ENCODE data around the gene EXOSC6.
"Not testable (repeated sequence)": the region's sequence is repeated elsewhere in the genome, so short reads cannot be mapped to it uniquely, and the experiment has no call there.

Gene EXOSC6

DNA sequence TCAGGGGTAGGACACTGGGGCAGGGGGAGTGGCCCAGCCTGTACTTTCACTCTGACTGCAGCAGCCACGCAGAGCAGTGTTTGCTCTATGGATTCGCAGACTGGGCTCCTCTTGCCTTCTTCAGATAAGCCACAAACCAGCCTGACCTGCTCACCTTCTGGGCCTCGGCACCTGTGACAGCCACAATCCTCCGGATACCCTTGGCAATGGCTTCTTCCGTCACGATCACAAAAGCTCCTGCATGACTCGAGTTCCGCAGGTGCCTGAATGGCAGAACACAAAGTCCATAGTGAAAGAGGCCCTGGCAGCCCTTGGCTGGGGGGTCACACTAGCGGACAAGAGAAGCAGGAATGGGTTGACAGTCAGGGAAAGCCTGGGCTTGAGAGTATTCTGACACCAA is 3.8 kb upstream of the EXOSC6 start:
- no peak overlapping the region for H3K4me3 ChIP-seq (ENCODE audit: low read depth, low read length)

DNA sequence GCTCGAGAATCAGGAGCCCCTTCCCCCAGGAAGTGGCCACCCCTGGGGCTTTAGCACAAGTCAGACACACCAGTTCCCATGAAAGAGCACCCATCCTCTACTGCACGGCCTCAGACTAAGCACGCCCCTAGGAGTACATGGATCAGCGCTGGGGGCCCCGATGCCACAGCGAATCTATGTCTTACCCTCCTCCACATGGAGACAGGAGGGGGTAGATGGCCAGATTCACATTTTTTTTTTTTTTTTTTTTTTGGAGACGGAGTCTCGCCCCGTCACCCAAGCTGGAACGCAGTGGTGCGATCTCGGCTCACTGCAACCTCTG is 3.2 kb upstream of the EXOSC6 start:
- H3K4me3 ChIP-seq (ENCODE audit: low read depth, low read length): no peak overlapping the region

DNA sequence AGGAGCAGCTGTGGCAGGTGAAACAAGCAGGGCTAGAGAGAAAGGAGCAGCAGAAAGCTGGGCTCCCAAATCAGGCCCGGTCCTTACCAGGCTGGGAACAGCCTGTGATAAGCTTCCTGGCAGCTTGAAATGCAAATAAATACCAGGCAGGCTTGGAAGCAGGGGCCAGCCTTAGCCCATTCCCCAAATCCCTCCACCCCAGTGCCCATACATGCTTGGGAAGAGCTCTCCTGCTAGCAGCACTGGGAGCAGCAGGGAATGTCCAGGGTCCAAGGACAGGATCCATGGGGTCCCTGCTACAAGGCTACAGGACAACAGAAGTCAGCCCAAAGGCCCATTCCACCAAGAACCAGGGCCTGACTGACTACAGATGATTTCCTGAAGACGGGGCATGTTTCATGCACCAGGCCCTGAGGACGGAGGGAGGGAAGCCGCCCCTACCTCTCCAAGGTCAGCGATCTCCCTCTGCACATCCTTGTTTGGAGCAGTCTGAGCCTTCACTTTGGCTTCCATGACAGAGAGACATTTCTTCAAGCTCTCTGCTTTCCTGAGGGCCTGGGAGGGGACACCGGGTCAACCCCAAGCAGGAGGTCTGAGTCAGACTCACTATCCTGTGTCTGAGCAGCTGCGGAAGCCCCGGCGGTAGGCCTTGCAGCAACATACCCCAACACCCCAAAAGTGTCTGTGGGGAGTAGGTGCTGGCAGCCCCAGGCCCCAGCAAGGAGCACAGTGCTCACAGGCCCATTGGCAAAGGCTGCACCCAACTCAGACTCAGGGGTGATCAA is 2.6 kb upstream of the EXOSC6 start:
- no peak overlapping the region for H3K4me3 ChIP-seq (ENCODE audit: low read depth, low read length)

DNA sequence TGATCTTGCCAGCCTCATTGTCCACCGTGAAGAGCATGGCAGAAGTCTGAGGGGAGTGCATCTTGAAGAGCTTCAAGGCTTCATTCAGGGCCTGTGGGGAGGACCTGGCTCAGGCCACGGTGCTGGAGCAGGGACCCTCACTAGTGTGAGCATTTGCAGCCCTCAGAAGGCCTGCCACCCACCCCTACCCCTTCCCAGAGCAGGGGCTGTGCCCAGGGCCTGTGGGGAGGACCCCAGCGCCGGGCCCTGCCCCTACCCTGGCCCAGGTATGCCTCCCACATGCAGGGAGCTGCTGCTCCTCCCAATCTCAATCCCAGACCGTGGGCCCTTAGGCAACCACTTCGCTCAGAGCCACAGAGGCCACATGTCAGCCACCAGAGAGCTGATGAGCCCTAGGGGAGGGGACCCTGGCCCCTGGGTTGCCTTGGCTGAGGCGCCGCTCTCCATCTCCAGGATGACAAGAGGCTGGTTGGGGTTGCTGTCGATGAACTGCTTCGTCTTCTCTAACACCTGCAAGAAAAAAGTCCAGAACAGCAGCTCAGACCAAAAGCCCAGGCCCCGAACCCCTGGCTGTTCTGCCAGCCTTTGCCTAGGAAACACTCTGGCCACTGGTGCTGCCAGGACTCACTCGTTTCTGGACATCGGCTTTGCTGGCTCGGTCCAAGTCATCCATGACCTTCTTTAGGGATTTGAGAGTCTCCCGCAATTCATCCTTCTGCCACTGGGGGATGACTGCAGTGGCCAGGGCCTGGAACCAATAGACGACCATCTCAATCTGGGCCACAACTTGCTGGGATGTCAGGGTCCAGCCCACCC is 1.8 kb upstream of the EXOSC6 start:
- H3K4me3 ChIP-seq (ENCODE audit: low read depth, low read length): no peak overlapping the region

DNA sequence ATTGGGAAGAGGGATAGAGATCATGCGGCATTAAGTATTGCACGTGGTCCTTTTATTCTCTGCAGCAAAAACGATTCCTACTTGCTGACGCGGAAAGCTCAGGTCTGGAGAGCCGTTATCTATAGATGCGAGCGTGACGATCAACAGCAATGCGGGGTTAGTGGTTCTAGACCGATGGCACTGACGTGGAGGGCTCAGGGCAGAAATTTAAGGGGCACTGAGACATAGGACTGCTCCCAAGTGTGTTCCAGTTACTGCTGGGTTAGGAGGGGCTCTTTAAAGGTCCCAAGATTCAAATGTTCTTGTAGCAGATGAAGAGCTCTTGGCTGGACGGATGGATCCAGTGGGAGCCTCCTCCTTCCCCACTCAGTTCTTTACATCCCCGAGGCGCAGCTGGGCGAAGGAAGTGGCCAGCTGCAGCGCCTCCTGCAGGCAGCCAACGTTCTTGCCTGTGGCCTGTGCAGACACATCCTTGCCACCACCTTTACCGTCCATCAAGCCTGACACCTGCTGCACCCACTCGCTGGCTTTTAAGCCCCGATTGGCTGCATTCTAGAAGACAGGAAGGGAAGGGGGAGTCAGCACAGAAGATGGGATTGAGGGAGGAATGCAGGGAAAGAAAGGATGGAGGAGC is 732 bp upstream of the EXOSC6 start:
- no peak overlapping the region for H3K4me3 ChIP-seq (ENCODE audit: low read depth, low read length)

DNA sequence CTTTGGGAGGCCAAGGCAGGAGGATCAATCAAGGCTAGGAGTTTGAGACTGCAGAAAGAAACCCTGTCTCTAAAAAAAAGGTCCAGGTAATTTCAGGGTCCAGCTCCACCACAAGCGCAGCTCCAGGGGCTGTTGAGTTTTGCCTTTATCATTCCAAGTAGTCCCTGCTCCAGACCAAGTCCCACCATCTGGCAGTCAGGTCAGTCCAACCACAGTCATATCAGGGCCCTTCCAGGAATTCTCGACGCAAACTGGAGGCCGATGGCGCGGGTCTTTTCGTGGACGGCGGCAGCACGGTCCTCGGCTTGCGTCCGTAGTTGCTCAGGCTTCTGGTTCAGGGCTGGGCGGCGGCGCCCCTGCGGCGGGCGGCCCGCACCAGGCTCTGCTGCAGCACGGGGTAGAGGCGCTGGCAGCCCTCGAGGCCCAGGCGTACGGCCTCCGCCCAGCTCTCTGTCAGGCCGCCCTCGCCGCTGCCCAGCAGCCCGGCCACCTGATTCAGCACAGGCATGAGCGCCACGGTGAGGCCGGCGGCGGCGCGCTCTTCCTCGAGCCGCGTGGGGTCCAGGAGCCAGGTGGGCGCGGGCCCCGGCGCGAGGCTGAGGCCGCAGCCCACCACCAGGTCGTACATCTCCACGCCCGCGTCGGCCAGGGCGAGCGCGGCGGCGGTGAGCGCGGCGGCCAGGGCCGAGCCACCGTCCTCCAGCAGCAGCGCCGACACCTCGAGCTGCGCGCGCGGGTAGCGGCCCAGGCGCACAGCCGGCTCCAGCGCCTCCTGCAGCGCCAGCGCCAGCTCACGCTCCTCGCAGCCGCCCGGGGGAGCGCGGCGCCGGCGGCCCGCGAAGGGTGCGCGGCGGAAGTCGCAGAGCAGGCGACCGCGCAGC is 752 bp downstream of the EXOSC6 start:
- H3K4me3 ChIP-seq (ENCODE audit: low read depth, low read length): peak overlapping the region; percentile 62

DNA sequence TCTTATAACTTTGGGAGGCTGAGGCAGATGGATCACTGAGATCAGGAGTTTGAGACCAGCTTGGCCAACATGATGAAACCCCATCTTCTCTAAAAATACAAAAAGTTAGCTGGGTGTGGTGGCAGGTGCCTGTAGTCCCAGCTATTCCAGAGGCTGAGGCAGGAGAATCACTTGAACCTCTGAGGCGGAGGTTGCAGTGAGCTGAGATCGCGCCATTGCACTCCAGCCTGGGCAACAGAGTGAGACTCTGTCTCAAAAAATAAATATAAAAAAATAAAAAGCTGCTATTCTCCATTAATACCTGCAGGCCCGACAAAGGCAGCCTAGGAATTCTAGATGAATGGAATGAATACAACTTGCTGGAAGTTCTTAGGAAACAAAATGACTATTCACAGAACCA is 2.0 kb downstream of the EXOSC6 start:
- H3K4me3 ChIP-seq (ENCODE audit: low read depth, low read length): not testable (repeated sequence)

DNA sequence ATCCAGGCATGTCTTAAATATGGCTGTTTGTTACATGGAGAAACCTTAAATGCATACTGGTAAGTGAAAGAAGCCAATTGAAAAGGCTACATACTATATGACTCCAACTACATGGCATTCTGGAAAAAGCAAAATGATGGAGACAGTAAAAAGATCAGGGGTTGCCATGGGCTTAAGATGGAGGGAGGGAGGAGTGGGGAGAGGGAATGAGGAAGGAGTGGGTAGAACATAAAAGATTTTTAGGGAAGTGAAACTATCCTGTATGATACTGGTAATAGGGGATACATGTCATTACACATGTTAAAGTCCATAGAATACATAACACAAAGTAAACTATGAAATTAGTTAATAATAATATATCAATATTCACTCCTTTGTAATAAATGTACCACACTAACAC is 13.0 kb downstream of the EXOSC6 start:
- H3K4me3 ChIP-seq (ENCODE audit: low read depth, low read length): not testable (repeated sequence)

DNA sequence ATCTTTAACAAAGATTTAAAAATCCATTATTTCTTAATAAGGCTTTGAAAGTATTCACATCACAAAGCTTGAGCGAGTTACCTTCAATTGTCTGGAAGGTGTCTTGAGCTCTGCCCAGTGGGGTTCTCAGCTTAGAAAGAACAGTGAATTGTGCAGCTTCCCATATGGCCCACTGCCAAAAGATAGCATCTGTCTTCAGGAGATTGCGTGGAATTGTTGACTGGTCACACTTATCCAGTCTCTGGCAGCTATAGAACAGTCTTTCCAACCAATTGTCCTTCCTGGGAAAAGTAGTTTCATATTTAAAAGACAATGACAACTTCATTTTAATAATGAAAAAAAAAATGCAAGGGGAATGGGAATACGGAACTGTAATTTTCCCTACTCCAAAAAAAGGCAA is 19.9 kb downstream of the EXOSC6 start:
- not testable (repeated sequence) for H3K4me3 ChIP-seq (ENCODE audit: low read depth, low read length)

DNA sequence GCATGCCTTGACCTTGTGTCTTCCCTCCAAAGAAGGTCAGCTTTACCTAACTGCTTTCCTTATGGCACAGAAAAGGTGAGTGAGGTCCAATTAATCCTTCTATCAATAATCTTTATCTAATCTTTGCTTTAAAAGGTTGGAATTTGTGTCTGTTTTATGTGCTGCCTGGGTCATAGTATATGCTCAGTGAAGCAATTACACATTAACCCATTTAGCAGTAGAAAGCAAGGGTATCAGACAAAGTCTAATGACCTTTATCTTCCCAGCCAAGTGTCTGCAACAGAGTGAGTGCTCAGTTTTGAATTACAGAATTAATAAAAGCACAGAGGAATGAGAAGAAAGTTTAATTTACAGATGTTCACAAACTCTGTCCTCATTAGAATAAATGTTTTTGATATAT is 25.7 kb downstream of the EXOSC6 start:
- not testable (repeated sequence) for H3K4me3 ChIP-seq (ENCODE audit: low read depth, low read length)

DNA sequence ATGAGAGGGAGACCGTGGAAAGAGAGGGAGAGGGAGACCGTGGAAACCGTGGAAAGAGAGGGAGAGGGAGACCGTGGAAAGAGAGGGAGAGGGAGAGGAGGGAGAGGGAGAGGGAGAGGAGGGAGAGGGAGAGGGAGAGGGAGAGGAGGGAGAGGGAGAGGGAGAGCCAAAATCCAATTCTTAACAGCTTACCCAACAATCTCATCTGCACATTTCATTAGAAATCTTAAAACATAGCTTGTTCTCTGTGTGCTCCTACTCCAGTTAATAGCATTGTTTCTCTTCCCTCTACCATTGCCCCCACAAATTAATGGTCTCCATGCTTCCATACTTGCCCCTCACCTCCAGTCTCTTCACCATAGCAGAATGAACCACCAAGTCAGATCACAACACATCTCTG is 26.3 kb downstream of the EXOSC6 start:
- not testable (repeated sequence) for H3K4me3 ChIP-seq (ENCODE audit: low read depth, low read length)

DNA sequence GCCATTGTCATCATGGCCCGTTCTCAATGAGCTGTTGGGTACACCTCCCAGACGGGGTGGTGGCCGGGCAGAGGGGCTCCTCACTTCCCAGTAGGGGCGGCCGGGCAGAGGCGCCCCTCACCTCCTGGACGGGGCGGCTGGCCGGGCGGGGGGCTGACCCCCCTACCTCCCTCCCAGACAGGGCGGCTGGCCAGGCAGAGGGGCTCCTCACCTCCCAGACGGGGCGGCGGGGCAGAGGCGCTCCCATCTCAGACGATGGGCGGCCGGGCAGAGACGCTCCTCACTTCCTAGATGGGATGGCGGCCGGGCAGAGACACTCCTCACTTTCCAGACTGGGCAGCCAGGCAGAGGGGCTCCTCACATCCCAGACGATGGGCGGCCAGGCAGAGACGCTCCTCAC is 27.1 kb downstream of the EXOSC6 start:
- not testable (repeated sequence) for H3K4me3 ChIP-seq (ENCODE audit: low read depth, low read length)

DNA sequence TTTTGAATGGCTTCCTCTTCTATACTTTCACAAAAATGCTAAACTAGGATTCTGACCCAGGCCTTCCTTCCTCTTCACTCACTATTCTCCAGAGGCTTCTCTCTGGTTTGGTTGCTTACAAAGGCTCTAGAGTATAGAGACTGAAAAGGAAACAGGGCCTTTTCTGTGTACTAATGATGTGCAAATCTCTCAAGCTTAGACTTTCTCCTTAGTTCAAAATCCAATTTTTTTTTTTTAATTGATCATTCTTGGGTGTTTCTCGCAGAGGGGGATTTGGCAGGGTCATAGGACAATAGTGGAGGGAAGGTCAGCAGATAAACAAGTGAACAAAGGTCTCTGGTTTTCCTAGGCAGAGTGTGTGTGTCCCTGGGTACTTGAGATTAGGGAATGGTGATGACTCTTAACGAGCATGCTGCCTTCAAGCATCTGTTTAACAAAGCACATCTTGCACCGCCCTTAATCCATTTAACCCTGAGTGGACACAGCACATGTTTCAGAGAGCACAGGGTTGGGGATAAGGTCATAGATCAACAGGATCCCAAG is 27.7 kb downstream of the EXOSC6 start:
- H3K4me3 ChIP-seq (ENCODE audit: low read depth, low read length): not testable (repeated sequence)

DNA sequence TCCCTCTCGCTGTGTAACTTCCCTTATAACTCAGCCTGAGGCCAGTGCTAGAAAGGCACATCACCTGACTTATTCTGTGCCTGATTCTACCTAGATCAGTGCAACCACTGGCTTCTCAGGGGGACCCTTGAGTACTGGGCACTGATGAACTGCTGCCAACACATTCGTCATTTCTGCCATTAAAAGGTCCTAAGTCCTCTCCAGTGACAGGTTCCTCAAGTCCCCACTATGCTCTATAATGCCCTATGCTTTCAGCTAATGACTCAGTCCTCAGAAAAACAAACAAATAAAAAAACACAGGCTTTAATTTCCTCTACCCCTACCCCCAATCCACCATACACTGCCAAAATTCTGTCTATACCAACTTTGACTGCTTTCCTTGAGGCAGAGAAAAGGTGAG is 28.5 kb downstream of the EXOSC6 start:
- not testable (repeated sequence) for H3K4me3 ChIP-seq (ENCODE audit: low read depth, low read length)

DNA sequence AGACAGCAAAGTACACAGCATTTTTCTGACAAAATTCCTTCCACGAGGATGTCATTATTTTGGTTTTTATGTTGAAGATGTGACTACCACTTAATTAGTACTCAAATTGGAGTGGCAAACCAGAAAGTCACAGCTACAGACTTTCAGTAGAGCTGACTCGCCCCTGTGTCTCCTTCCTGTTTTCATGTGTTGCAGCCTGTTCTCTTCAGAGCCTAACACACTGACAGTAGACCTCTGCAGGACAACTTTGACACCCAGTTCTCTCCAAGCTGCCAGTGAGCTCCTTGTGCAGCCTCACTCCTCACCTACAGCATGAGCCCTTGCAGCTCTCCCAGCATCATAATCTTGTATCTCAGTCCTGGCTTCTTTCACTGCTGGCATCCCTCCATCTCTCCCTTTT is 29.2 kb downstream of the EXOSC6 start:
- not testable (repeated sequence) for H3K4me3 ChIP-seq (ENCODE audit: low read depth, low read length)

DNA sequence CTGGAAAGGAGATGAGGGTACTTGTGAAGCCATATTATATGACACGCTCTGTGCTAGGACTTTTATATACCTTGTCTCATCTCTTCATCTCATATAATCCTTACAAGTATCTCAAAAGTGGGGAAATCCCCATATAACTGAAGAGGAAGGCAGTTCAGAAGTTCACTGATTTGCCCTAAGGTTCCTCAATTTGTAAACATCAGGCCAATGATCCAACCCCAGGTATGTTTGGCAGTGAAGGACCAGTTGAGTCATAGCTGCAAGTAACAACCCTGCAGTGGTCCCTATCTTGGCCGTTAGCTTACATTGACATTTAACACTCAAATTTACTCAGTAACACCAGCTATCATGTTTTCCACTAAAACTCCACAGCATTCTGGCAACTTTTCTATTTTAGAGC is 33.2 kb downstream of the EXOSC6 start:
- H3K4me3 ChIP-seq (ENCODE audit: low read depth, low read length): not testable (repeated sequence)

DNA sequence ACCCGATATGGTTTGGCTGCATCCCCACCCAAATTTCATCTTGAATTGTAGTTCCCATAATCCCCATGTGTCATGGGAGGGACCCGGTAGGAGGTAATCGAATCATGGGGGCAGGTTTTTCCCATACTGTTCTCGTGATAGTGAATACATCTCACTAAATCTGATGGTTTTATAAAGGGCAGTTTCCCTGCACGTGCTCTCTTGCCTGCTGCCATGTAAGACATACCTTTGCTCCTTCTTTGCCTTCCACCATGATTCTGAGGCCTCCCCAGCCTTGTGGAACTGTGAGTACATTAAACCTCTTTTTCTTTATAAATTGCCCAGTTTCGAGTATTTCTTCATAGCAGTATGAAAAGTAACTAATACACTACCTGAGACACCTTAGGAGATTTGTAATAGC is 45.4 kb downstream of the EXOSC6 start:
- H3K4me3 ChIP-seq (ENCODE audit: low read depth, low read length): not testable (repeated sequence)

DNA sequence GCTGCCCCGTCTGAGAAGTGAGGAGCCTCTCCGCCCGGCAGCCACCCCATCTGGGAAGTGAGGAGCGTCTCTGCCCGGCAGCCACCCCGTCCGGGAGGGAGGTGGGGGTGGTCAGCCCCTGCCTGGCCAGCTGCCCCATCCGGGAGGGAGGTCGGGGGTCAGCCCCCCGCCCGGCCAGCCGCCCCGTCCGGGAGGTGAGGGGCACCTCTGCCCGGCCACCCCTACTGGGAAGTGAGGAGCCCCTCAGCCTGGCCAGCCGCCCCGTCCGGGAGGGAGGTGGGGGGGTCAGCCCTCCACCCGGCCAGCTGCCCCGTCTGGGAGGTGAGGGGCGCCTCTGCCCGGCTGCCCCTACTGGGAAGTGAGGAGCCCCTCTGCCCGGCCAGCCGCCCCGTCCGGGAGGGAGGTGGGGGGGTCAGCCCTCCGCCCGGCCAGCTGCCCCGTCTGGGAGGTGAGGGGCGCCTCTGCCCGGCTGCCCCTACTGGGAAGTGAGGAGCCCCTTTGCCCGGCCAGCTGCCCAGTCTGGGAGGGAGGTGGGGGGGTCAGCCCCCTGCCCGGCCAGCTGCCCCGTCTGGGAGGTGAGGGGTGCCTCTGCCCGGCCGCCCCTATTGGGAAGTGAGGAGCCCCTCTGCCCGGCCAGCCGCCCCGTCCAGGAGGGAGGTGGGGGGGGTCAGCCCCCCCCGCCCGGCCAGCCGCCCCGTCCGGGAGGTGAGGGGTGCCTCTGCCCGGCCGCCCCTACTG is 46.9 kb downstream of the EXOSC6 start:
- not testable (repeated sequence) for H3K4me3 ChIP-seq (ENCODE audit: low read depth, low read length)

DNA sequence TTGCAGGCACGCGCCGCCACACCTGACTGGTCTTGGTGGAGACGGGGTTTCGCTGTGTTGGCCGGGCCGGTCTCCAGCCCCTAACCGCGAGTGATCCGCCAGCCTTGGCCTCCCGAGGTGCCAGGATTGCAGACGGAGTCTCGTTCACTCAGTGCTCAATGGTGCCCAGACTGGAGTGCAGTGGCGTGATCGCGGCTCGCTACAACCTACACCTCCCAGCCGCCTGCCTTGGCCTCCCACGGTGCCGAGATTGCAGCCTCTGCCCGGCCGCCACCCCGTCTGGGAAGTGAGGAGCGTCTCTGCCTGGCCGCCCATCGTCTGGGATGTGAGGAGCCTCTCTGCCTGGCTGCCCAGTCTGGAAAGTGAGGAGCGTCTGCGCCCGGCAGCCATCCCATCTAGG is 47.7 kb downstream of the EXOSC6 start:
- not testable (repeated sequence) for H3K4me3 ChIP-seq (ENCODE audit: low read depth, low read length)

DNA sequence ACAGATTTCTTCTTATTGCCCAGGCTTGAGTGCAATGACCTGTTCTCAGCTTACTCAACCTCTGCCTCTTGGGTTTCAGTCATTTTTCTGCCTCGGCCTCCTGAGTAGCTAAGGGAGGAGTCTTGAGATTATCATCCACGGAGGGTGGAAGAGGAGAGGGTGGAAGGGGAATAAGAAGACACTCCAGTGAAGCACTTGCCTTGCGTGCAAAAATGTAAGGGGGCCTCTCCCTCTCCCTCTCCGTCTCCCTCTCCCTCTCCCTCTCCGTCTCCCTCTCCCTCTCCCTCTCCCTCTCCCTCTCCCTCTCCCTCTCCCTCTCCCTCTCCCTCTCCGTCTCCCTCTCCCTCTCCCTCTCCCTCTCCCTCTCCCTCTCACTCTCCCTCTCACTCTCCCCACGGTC is 48.2 kb downstream of the EXOSC6 start:
- H3K4me3 ChIP-seq (ENCODE audit: low read depth, low read length): not testable (repeated sequence)
